ENCODE measurements around the gene TMEM38B.

Gene TMEM38B

DNA sequence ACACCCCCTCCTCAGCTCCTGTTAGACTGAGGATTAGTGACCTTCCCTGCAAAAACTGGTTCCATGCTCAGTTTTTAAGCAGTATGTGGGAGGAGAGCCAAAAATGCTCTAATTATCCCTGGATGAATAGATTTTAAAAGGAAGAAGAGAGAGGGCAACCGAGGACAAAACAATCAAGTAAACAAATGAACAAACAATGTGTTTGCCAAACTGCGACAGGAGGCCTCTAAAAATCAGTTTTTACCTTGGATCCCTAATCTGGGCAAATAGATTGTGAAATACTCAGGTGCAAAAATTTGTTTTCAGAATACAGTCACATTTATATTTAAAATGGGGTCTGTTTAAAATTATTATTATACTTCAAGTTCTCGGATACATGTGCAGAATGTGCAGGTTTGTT is 23.6 kb upstream of the TMEM38B start:
- H3K27me3 Mint-ChIP-seq, result peaks cover 15 to 40% of the 10 kb centered on the region in 2 donors
- no peak overlapping the region for H3K4me3 Mint-ChIP-seq
- H3K4me1 Mint-ChIP-seq (ENCODE audit: low read depth in 2 of 2), result no peaks in the 10 kb centered on the region
- DNase-seq, result no peak
- H3K27ac Mint-ChIP-seq, result no peak overlapping the region
- no peak for ATAC-seq (replicated peaks)
- no peaks in the 10 kb centered on the region for H3K9me3 Mint-ChIP-seq
- H3K36me3 Mint-ChIP-seq (ENCODE audit: insufficient read depth), result no peaks in the 10 kb centered on the region

DNA sequence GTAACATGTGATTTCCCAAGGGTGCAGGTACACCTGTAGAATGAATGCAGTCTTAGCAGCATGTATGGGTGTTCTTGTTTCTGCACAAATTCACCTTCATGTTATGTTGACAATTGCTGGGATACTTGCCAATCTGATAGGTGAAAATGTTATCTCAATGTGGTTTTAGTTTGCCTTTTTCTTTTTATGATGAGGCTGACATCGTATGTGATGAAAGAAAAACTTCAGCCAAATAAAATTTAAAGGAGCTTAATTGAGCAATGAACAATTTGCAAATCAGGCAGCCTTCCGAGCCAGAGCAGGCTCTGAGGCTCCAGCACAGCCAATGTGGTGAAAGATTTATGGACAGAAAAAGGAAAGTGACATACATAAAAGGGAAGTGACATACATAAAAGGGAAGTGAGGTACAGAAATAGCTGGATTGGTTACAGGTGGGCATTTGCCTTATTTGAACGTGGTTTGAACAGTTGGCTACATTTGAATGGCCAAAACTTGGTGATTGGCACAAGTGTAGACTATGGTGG is 21.6 kb upstream of the TMEM38B start:
- no peak for DNase-seq
- Mint-ChIP-seq H3K27me3 (peaks cover 15 to 34% of the 10 kb centered on the region in 2 donors), H3K9me3 (no peaks in the 10 kb centered on the region), H3K4me3 (no peak overlapping the region), H3K36me3 (ENCODE audit: insufficient read depth) (no peaks in the 10 kb centered on the region), H3K27ac (no peak overlapping the region), H3K4me1 (ENCODE audit: low read depth in 2 of 2) (no peaks in the 10 kb centered on the region)
- ATAC-seq (replicated peaks), result no peak

DNA sequence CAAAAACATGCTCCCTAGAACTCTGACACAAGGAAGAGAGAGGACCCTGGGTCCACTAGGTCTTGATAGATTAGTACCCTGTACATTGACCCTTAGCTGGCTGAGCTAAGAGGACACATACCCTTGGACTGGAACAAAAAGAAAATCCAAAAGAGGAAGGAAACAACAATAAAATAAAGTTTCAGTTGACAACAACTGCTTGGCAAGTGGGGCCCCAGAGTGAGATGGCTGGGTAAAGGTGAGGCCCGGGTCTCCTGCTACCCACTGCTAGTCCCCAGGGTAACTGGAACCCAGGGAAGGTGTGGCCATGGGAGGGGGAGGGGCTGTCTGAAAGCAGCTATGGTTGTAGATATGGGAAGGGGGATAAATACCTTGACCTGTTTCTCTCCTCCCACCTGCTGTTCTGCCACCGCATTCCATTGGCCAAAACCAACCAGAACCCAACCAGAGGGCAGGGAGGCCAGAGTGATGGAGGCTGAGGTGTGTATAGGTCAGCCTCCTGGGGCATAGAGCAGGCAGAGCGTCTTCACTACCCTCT is 20.4 kb upstream of the TMEM38B start:
- no peaks in the 10 kb centered on the region for H3K4me1 Mint-ChIP-seq (ENCODE audit: low read depth in 2 of 2)
- DNase-seq (no peak), ATAC-seq (replicated peaks) (no peak)
- no peak overlapping the region for H3K4me3 Mint-ChIP-seq
- H3K27me3 Mint-ChIP-seq, result peaks cover 15 to 31% of the 10 kb centered on the region in 2 donors
- no peaks in the 10 kb centered on the region for H3K9me3 Mint-ChIP-seq
- H3K27ac Mint-ChIP-seq, result no peak overlapping the region
- H3K36me3 Mint-ChIP-seq (ENCODE audit: insufficient read depth), result no peaks in the 10 kb centered on the region

DNA sequence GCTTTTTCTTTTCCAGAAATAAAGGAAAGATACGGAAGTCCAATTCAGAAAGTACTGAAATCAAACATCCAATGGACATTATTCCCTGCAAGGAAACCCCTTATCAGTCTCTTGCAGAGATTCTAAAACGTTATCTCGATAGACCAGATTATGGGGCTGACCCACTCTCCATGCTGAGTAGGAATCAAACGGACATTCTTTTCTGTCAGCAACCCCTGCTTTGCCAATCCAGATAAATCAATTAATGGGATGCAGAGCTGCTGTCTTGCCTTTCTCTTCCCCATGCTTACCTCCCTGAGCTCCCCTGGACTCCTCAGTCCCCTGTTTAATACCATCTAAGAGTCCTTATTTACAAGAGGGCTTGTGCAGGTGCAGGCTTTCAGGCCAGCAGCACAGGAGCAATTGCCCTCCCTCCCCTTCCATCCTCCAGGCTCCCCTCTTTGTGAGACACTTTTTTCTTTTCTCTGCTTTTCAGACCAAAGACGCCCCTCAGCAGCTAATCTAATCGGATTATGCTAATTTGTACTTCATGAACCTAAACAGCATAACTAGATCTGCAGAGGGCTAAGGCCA is 17.9 kb upstream of the TMEM38B start:
- Mint-ChIP-seq H3K4me3 (no peak overlapping the region), H3K27me3 (peaks cover 10 to 15% of the 10 kb centered on the region in 2 donors), H3K4me1 (ENCODE audit: low read depth in 2 of 2) (no peaks in the 10 kb centered on the region), H3K36me3 (ENCODE audit: insufficient read depth) (no peaks in the 10 kb centered on the region), H3K9me3 (no peaks in the 10 kb centered on the region), H3K27ac (no peak overlapping the region)
- ATAC-seq (replicated peaks) (no peak), DNase-seq (no peak)

DNA sequence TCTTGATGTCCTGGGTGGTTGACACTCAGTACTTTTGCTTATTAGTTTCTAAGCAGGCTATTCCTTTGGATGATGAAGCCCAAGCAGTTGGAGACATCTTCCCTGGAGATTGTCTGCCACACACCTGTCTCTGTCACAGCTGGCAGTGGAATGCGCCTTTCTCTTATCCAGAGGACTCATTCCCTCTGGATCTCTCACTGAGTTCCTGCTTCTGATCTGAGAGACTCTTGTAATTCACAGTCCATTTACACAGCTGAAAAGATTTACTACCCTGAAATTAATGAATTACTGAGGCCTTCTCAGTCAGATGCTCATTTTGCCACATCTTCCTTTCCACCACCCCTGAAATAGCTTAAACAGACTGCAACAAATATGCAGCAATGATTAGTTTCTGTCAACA is 16.2 kb upstream of the TMEM38B start:
- H3K36me3 Mint-ChIP-seq (ENCODE audit: insufficient read depth), result no peaks in the 10 kb centered on the region
- no peak overlapping the region for H3K4me3 Mint-ChIP-seq
- peaks cover 6 to 10% of the 10 kb centered on the region in 2 donors for H3K27me3 Mint-ChIP-seq
- ATAC-seq (replicated peaks), result no peak
- no peak overlapping the region for H3K27ac Mint-ChIP-seq
- H3K4me1 Mint-ChIP-seq (ENCODE audit: low read depth in 2 of 2), result no peaks in the 10 kb centered on the region
- H3K9me3 Mint-ChIP-seq, result no peaks in the 10 kb centered on the region
- no peak for DNase-seq

DNA sequence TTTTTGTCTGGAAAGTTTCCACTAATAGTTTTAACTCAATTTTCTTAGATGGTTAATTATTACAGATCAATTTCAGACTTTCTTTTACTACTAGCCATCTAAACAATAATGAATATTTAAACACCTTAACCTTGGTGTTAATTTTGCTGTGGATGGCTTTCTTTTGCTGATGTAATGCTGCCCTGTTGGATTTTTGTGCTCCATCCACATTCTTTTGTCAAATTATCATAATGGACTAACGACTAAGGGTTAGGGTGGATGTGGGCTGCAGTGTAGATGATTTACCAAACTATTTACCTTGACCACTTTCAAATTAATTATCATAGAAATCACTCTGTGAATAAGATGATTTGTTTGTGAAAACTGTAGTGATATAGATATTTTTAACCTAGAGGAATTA is 15.6 kb upstream of the TMEM38B start:
- no peaks in the 10 kb centered on the region for H3K9me3 Mint-ChIP-seq
- DNase-seq, result no peak
- H3K4me3 Mint-ChIP-seq, result no peak overlapping the region
- no peaks in the 10 kb centered on the region for H3K4me1 Mint-ChIP-seq (ENCODE audit: low read depth in 2 of 2)
- H3K27ac Mint-ChIP-seq, result no peak overlapping the region
- H3K27me3 Mint-ChIP-seq, result peaks cover 0 to 10% of the 10 kb centered on the region in 2 donors
- no peak for ATAC-seq (replicated peaks)
- no peaks in the 10 kb centered on the region for H3K36me3 Mint-ChIP-seq (ENCODE audit: insufficient read depth)

DNA sequence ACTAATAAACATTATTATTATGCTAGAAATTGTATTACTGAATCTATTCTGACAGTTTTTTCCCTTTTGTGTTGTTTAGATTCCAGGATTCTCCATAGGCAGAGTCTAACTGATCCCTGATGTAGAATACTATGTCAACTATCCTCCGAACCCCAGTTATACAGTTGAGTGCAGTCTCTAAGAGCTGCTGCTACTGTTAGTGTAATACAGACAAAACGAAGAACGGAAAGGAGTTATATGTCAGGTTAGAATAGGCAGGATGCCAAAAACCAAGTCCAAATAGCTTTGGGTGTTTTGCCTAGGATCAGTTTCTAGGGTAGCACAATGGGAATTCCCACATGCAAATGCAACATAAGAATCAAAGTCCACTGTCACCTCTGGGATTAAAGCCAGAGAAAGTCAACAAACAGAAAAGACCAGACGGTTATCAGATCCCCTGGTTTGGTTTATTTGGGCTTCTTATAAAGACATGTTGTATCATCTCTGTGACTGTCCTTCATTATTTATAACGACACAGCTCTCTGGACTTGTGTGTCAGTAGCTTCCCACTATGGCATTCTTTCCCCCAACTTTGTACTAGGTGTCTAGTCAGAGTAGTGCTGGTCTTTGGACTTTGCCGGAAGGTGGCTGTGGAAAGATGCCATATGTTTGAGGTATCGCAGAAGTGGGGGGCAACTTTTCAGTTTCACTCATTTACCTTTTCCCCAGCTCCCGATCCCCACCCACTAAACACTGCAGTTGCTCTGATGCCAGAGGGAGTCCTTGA is 14.9 kb upstream of the TMEM38B start:
- H3K4me3 Mint-ChIP-seq, result no peak overlapping the region
- ATAC-seq (replicated peaks) (no peak), DNase-seq (no peak)
- H3K27me3 Mint-ChIP-seq, result peaks cover 0 to 10% of the 10 kb centered on the region in 2 donors
- no peaks in the 10 kb centered on the region for H3K9me3 Mint-ChIP-seq
- no peaks in the 10 kb centered on the region for H3K4me1 Mint-ChIP-seq (ENCODE audit: low read depth in 2 of 2)
- no peak overlapping the region for H3K27ac Mint-ChIP-seq
- H3K36me3 Mint-ChIP-seq (ENCODE audit: insufficient read depth), result no peaks in the 10 kb centered on the region

DNA sequence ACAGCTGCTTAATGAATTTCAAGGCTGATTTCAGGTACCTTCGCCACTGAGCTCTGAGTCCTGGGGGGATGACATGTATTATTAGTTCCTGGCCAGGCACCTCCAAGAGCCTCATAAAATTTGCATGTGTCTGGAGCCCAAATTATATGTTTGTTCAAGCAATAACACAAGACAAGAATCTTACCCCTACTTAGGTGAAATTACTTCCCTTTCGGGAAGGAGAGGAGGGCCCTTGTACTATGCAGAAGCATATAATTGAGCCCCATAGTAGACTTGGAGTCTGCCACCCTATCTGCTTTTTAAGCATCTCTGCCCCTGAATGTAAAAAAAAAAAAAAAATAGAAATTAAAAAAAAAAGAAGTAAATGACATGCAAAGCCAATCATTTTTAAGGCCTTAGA is 13.0 kb upstream of the TMEM38B start:
- Mint-ChIP-seq H3K27me3 (peaks cover 5 to 10% of the 10 kb centered on the region in 2 donors), H3K4me1 (ENCODE audit: low read depth in 2 of 2) (no peaks in the 10 kb centered on the region), H3K4me3 (no peak overlapping the region), H3K9me3 (no peaks in the 10 kb centered on the region), H3K36me3 (ENCODE audit: insufficient read depth) (no peaks in the 10 kb centered on the region), H3K27ac (no peak overlapping the region)
- no peak for DNase-seq
- no peak for ATAC-seq (replicated peaks)

DNA sequence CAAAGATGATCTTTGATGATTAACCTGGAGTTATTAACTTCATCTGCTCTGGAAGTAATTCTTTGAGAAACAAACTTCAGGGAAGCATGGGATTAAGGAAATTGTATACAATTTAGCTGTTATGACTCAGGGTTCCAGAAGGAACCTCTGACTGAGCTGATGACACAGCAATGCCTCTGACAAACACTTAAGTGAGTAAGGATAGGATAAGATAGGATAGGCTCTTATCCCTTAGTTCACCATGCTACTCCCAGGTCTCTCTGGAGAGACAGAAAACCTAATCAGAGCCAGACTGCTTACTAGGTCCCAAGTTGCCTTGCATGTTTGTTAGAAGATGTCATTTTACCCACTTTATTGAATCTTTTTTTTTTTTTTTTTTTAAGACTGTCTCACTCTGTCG is 12.6 kb upstream of the TMEM38B start:
- Mint-ChIP-seq H3K4me3 (no peak overlapping the region), H3K9me3 (no peaks in the 10 kb centered on the region), H3K27me3 (peaks cover 6 to 10% of the 10 kb centered on the region in 2 donors), H3K36me3 (ENCODE audit: insufficient read depth) (no peaks in the 10 kb centered on the region), H3K4me1 (ENCODE audit: low read depth in 2 of 2) (no peaks in the 10 kb centered on the region), H3K27ac (no peak overlapping the region)
- DNase-seq (no peak), ATAC-seq (replicated peaks) (no peak)

DNA sequence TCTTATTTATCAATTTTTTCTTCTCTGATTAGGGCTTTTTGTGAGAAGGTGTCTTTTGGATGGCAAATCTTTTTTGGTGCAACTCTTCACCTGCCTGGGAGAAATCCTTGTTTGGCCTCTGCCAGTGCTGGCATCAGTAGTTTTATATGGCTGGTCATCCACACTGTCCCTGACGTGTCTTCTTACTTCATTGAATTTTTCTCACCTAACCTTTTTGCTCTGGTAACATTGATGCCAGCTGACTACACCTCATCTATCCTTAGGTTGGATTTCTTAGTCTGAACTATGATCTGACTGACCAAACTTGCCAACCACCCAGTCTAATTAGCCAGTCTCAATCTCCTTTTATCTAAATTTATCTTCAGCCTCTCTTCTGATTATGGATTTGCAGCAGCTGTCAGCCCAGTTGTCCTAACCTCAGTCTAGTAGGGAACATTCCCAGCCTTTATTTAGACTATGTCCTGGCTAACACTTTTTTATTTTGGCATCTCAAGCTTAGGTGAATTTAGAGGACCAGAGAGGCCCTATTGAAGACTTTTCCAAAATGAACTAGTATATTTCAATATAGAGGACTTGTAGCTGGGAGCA is 10.6 kb upstream of the TMEM38B start:
- Mint-ChIP-seq H3K9me3 (no peaks in the 10 kb centered on the region), H3K36me3 (ENCODE audit: insufficient read depth) (no peaks in the 10 kb centered on the region), H3K27ac (peak overlapping the region in 1 of 2 donors; percentile 5), H3K4me1 (ENCODE audit: low read depth in 2 of 2) (no peaks in the 10 kb centered on the region), H3K27me3 (peaks cover 26 to 29% of the 10 kb centered on the region in 2 donors), H3K4me3 (no peak overlapping the region)
- ATAC-seq (replicated peaks) (no peak), DNase-seq (no peak)

DNA sequence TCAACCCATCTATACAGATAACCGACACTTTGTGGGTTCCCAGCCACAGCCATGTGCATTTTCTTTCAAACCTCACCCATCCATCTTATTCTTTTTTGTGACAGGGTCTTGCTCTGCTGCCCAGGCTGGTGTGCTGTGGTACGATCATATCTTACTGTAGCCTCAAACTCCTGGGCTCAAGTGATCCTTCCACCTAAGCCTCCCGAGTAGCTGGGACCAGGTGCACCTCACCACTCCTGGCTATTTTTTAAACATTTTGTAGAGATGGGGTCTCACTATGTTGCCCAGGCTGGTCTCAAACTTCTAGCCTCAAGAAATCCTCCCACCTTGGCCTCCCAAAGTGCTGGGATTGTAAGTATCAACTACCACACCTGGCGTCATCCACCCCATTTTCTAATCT is 7.4 kb upstream of the TMEM38B start:
- Mint-ChIP-seq H3K4me3 (no peak overlapping the region), H3K36me3 (ENCODE audit: insufficient read depth) (no peaks in the 10 kb centered on the region), H3K9me3 (no peaks in the 10 kb centered on the region), H3K4me1 (ENCODE audit: low read depth in 2 of 2) (no peaks in the 10 kb centered on the region), H3K27me3 (peaks cover 36 to 46% of the 10 kb centered on the region in 2 donors), H3K27ac (no peak overlapping the region)
- no peak for ATAC-seq (replicated peaks)
- no peak for DNase-seq

DNA sequence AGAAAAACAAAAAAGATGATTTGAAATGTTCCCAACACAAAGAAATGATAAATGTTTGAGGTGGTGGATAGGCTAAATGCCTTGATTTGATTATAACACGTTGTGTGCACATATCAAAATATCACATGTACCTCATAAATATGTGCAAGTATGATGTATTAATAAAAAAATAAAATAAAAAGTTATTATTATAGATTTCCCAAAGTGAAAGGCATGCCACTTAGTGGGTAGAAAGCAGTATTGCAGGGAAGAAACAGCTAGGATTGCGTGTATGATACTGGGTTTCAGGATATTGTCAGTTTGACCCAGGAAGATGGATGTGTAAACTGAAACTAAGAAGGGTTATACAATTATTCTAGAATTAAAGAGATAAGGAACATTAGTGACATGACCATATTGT is 3.6 kb upstream of the TMEM38B start:
- DNase-seq (no peak), ATAC-seq (replicated peaks) (no peak)
- Mint-ChIP-seq H3K27ac (no peak overlapping the region), H3K36me3 (ENCODE audit: insufficient read depth) (peaks cover 3% of the 10 kb centered on the region), H3K4me3 (no peak overlapping the region), H3K9me3 (no peaks in the 10 kb centered on the region), H3K4me1 (ENCODE audit: low read depth in 2 of 2) (peaks cover 12 to 16% of the 10 kb centered on the region in 2 donors), H3K27me3 (peaks cover 36 to 53% of the 10 kb centered on the region in 2 donors)

DNA sequence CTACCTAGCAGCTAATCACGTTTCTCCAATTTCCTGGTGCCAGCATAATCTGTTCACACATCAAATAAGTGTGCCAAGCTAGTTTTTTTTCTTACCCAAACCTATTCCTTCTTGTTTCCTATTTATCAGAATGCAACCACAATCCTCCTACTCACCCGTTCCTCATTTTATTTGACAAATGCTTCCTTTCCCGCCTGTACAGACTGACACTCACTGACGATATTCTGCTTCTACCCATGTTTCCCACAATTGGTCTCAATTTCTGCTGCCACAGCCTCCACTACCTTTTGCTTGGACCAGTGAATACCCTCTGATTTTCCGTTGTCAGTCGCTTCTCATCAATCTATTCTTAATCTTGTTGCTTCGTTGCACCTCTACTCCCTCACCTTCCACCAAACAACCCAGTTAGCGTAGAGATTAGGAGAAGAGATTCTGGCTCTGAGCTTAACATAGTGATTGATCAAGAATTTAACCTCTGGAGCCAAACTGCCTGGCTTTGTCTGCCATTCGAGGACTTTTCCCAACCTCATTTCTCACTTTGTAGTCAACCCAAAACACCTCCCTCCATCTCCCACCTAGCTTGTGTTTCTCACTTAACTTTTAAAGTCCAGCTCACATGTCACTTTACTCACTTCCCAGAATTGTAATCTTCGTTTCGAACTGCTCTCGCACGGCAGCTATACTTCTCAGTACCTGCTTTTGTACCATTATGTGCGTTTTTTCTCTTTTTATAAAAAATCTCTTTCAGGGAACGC is 729 bp upstream of the TMEM38B start:
- Mint-ChIP-seq H3K27ac (peak overlapping the region in 1 of 2 donors; percentile 0), H3K36me3 (ENCODE audit: insufficient read depth) (peaks cover 3% of the 10 kb centered on the region), H3K4me1 (ENCODE audit: low read depth in 2 of 2) (peaks cover 15 to 19% of the 10 kb centered on the region in 2 donors), H3K4me3 (peak overlapping the region; percentile 83 to 86), H3K9me3 (no peaks in the 10 kb centered on the region), H3K27me3 (peaks cover 17 to 33% of the 10 kb centered on the region in 2 donors)
- ATAC-seq (replicated peaks), result peak; percentile 1
- no peak for DNase-seq

Data from effector memory CD8-positive, alpha-beta T cell (primary cell).